ENCODE data around the gene TASP1. TPM values are rescaled to one million over a fixed set of nuclear protein-coding genes. Genes with fewer than 3 reads are reported as not detected.

The TASP1 gene
- total RNA-seq, 1 donor from 2014 or later: 10.3 TPM

DNA sequence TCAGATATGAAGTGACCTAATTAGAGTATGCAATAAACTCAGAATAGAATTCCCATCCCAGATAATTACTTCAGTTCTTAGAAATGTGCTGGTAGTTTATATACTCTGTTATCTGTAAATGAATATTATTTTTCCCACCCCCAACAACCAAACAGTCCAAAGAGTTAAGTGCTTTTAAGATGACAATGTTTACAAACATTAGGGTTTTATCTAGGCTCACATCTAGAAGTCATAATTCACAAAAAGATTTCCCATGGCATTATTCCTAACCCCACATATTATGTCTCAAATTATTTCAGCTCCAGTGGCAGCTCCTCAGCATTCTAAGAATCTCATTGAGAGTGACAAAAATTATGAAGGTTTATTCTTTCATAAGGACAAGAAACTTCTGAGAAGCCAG is 120.9 kb downstream of the TASP1 start:
- no peaks in the 10 kb centered on the region for H3K4me1 Mint-ChIP-seq (ENCODE audit: low read depth, unreplicated experiment)

DNA sequence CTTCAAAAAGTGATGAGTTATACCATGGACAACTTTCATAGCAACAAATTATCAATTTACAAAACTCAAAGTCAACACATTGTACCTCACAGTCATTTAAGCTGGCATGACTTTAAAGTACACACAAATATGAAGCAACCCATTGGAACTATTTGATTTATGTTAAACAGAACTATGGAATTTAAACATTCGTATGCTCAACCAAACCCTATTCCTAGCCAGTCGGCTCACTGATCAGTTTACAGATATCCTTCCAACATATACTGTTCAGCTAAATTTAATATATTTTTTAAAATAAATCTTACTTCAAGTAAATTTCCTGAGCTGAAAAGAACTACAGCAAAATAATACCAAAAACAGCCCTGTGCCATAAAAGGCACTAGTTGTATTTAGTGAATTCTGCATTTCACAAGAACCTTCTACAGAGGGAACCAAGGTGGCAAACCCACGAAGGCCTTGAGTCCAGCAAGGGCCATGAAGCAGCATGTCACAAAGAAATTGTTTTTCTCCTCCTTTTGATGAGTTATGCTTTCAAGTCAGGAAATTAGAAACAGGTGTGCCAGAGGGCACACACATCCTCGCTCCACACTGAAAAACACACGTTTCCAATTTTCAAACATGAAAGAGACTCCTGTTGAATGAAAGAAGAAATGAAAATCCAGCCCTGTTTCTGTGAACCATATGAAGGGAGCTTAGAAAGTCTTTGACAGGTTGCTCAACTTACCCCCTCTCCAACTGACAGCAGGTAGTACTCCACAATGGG is 122.8 kb downstream of the TASP1 start:
- no peaks in the 10 kb centered on the region for H3K4me1 Mint-ChIP-seq (ENCODE audit: low read depth, unreplicated experiment)
- H3K4me2 ChIP-seq (ENCODE audit: low read length): no peak overlapping the region
- DNase-seq (ENCODE audit: low read depth) (no peak), FAIRE-seq (no peak)
- no peaks in the 10 kb centered on the region for H3K9me3 ChIP-seq (ENCODE audit: insufficient read depth, low read depth, low read length)
- H3K9ac ChIP-seq (ENCODE audit: low read length): no peak overlapping the region
- peaks cover 6% of the 10 kb centered on the region for H3K36me3 Mint-ChIP-seq (ENCODE audit: low read depth, unreplicated experiment)
- no peaks in the 10 kb centered on the region for H4K20me1 ChIP-seq (ENCODE audit: insufficient read depth, low read length)
- peaks cover 11% of the 10 kb centered on the region for H3K9me3 Mint-ChIP-seq (ENCODE audit: unreplicated experiment)
- H3K4me3 ChIP-seq (ENCODE audit: insufficient read depth, low read depth, low read length): no peak overlapping the region
- H2AFZ ChIP-seq (ENCODE audit: low read depth, low read length): no peak overlapping the region
- no peaks in the 10 kb centered on the region for H3K27me3 Mint-ChIP-seq (ENCODE audit: low read depth, unreplicated experiment)
- no peak for TF ChIP-seq EZH2 (IDR thresholded peaks at IDR 0.05; ENCODE audit: insufficient read depth, low read length)
- TF ChIP-seq, protein P1, sequence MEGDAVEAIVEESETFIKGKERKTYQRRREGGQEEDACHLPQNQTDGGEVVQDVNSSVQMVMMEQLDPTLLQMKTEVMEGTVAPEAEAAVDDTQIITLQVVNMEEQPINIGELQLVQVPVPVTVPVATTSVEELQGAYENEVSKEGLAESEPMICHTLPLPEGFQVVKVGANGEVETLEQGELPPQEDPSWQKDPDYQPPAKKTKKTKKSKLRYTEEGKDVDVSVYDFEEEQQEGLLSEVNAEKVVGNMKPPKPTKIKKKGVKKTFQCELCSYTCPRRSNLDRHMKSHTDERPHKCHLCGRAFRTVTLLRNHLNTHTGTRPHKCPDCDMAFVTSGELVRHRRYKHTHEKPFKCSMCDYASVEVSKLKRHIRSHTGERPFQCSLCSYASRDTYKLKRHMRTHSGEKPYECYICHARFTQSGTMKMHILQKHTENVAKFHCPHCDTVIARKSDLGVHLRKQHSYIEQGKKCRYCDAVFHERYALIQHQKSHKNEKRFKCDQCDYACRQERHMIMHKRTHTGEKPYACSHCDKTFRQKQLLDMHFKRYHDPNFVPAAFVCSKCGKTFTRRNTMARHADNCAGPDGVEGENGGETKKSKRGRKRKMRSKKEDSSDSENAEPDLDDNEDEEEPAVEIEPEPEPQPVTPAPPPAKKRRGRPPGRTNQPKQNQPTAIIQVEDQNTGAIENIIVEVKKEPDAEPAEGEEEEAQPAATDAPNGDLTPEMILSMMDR (IDR thresholded peaks at IDR 0.05; ENCODE audit: insufficient read depth, low read depth, low read length): no peak
- H3K4me1 ChIP-seq (ENCODE audit: insufficient read depth, low read length): no peaks in the 10 kb centered on the region
- no peaks in the 10 kb centered on the region for H3K36me3 ChIP-seq (ENCODE audit: insufficient read depth, low read length)
- no peak overlapping the region for H3K27ac Mint-ChIP-seq (ENCODE audit: unreplicated experiment)
- H3K4me3 Mint-ChIP-seq (ENCODE audit: unreplicated experiment): no peak overlapping the region
- no peaks in the 10 kb centered on the region for H3K27me3 ChIP-seq (ENCODE audit: insufficient read depth, low read length)
- H3K27ac ChIP-seq (ENCODE audit: low read depth, low read length): no peak overlapping the region
- no peaks in the 10 kb centered on the region for H3K79me2 ChIP-seq (ENCODE audit: insufficient read depth, low read length)

More for the DNA sequence above, 120.9 kb downstream of the TASP1 start:
- H3K27ac Mint-ChIP-seq (ENCODE audit: unreplicated experiment): no peak overlapping the region
- no peaks in the 10 kb centered on the region for H3K27me3 ChIP-seq (ENCODE audit: insufficient read depth, low read length)
- no peaks in the 10 kb centered on the region for H3K79me2 ChIP-seq (ENCODE audit: insufficient read depth, low read length)
- no peaks in the 10 kb centered on the region for H3K27me3 Mint-ChIP-seq (ENCODE audit: low read depth, unreplicated experiment)
- H3K27ac ChIP-seq (ENCODE audit: low read depth, low read length): no peak overlapping the region
- no peak overlapping the region for H2AFZ ChIP-seq (ENCODE audit: low read depth, low read length)
- DNase-seq (ENCODE audit: low read depth) (no peak), FAIRE-seq (no peak)
- TF ChIP-seq, protein P1 (IDR thresholded peaks at IDR 0.05; ENCODE audit: insufficient read depth, low read depth, low read length): no peak
- no peak for TF ChIP-seq EZH2 (IDR thresholded peaks at IDR 0.05; ENCODE audit: insufficient read depth, low read length)
- H3K4me2 ChIP-seq (ENCODE audit: low read length): no peak overlapping the region
- H3K36me3 ChIP-seq (ENCODE audit: insufficient read depth, low read length): no peaks in the 10 kb centered on the region
- no peaks in the 10 kb centered on the region for H3K4me1 ChIP-seq (ENCODE audit: insufficient read depth, low read length)
- H3K4me3 Mint-ChIP-seq (ENCODE audit: unreplicated experiment): no peak overlapping the region
- no peaks in the 10 kb centered on the region for H3K9me3 ChIP-seq (ENCODE audit: insufficient read depth, low read depth, low read length)
- no peaks in the 10 kb centered on the region for H4K20me1 ChIP-seq (ENCODE audit: insufficient read depth, low read length)
- peaks cover 4% of the 10 kb centered on the region for H3K36me3 Mint-ChIP-seq (ENCODE audit: low read depth, unreplicated experiment)
- no peak overlapping the region for H3K4me3 ChIP-seq (ENCODE audit: insufficient read depth, low read depth, low read length)
- peaks cover 3% of the 10 kb centered on the region for H3K9me3 Mint-ChIP-seq (ENCODE audit: unreplicated experiment)
- H3K9ac ChIP-seq (ENCODE audit: low read length): no peak overlapping the region

DNA sequence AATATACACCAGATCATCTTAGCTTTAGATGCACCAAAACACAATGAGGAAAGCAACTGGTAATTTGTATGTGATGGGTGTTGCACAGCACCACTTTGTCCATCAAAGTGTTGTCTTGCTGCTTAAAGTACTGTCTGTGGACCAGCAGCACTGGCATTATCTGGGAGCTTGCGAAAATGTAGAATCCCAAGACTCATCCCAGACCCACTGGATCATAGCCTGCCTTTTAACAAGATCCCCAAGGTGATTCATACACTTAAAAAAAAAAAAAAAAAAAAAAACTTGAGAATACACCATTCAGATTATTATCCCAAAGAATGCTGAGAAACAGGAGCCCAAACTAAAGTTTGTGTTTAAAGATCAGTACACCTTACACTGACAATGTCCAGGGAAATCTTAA is 123.4 kb downstream of the TASP1 start:
- no peaks in the 10 kb centered on the region for H3K27me3 Mint-ChIP-seq (ENCODE audit: low read depth, unreplicated experiment)
- peaks cover 11% of the 10 kb centered on the region for H3K9me3 Mint-ChIP-seq (ENCODE audit: unreplicated experiment)
- peaks cover 4% of the 10 kb centered on the region for H3K36me3 Mint-ChIP-seq (ENCODE audit: low read depth, unreplicated experiment)
- H3K4me3 ChIP-seq (ENCODE audit: insufficient read depth, low read depth, low read length): no peak overlapping the region
- no peaks in the 10 kb centered on the region for H3K27me3 ChIP-seq (ENCODE audit: insufficient read depth, low read length)
- H3K4me2 ChIP-seq (ENCODE audit: low read length): no peak overlapping the region
- no peak overlapping the region for H2AFZ ChIP-seq (ENCODE audit: low read depth, low read length)
- no peaks in the 10 kb centered on the region for H3K4me1 ChIP-seq (ENCODE audit: insufficient read depth, low read length)
- no peak for FAIRE-seq
- no peak overlapping the region for H3K4me3 Mint-ChIP-seq (ENCODE audit: unreplicated experiment)
- no peak for DNase-seq (ENCODE audit: low read depth)
- H4K20me1 ChIP-seq (ENCODE audit: insufficient read depth, low read length): no peaks in the 10 kb centered on the region
- H3K9ac ChIP-seq (ENCODE audit: low read length): no peak overlapping the region
- H3K79me2 ChIP-seq (ENCODE audit: insufficient read depth, low read length): no peaks in the 10 kb centered on the region
- TF ChIP-seq, protein P1 (IDR thresholded peaks at IDR 0.05; ENCODE audit: insufficient read depth, low read depth, low read length): no peak
- no peak for TF ChIP-seq EZH2 (IDR thresholded peaks at IDR 0.05; ENCODE audit: insufficient read depth, low read length)
- no peaks in the 10 kb centered on the region for H3K9me3 ChIP-seq (ENCODE audit: insufficient read depth, low read depth, low read length)
- H3K4me1 Mint-ChIP-seq (ENCODE audit: low read depth, unreplicated experiment): no peaks in the 10 kb centered on the region
- no peaks in the 10 kb centered on the region for H3K36me3 ChIP-seq (ENCODE audit: insufficient read depth, low read length)
- no peak overlapping the region for H3K27ac Mint-ChIP-seq (ENCODE audit: unreplicated experiment)
- no peak overlapping the region for H3K27ac ChIP-seq (ENCODE audit: low read depth, low read length)
